NCI-H1694 treated with DMSO at 0.1 percent for 48 hours (cell line): ENCODE results near the gene TMEM41B.
"Not testable (repeated sequence)": the region's sequence is repeated elsewhere in the genome, so short reads cannot be mapped to it uniquely, and the experiment has no call there.

Source experiments
- DNase-seq: peaks from one replicate; lab custom pipeline; 2025; lab: John Stamatoyannopoulos, UW

Gene TMEM41B

GRCh38 chr11:9304178-9304577, 10.2 kb downstream of the TMEM41B start:
- DNase-seq, result no peak

- DNase-seq, result no peak
Observed at GRCh38 chr11:9302448-9302847, 11.9 kb downstream of the TMEM41B start.

GRCh38 chr11:9301720-9302119, 12.7 kb downstream of the TMEM41B start:
- no peak for DNase-seq

DNA sequence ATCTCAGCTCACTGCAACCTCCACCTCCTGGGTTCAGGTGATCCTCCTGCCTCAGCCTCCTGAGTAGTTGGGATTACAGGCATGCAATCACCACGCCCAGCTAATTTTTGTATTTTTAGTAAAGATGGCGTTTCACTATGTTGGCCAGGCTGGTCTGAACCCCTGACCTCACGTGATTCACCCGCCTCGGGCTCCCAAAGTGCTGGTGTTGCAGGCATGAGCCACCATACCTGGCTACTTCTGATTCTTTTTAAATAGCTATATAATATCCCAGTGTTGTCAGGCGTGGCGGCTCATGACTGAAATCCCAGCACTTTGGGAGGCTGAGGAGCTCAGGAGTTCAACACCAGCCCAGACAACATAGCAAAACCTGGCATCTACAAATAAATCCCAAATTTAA, 20.7 kb downstream of the TMEM41B start:
- DNase-seq, result no peak

DNA sequence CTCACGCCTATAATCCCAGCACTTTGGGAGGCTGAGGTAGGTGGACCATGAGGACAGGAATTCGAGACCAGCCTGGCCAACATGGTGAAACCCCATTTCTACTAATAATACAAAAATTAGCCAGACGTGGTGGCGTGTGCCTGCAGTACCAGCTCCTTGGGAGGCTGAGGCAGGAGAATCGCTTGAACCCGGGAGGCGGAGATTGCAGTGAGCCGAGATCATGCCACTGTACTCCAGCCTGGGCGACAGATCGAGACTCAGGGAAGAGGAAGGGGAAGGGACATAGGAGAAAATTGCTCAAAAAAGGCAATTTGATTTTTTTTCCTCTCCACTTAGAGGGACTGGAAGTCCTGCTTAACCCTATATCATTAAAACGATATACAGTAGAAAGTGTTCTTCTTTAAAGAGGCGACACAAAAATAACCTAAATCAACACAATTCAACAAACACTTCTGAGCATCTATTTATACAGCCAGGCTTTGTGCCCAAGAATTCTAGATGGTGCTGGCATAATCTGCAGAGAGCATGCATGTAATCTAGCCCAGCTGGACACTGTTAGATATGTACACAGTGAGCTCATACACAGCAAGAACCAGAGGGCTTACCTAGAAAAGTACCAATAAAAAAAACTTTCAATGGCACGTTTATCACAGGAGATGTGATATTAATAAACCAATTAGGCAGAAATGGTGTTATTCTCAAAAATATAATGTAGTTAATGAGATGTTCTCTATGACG, 28.4 kb downstream of the TMEM41B start:
- DNase-seq, result no peak

DNA sequence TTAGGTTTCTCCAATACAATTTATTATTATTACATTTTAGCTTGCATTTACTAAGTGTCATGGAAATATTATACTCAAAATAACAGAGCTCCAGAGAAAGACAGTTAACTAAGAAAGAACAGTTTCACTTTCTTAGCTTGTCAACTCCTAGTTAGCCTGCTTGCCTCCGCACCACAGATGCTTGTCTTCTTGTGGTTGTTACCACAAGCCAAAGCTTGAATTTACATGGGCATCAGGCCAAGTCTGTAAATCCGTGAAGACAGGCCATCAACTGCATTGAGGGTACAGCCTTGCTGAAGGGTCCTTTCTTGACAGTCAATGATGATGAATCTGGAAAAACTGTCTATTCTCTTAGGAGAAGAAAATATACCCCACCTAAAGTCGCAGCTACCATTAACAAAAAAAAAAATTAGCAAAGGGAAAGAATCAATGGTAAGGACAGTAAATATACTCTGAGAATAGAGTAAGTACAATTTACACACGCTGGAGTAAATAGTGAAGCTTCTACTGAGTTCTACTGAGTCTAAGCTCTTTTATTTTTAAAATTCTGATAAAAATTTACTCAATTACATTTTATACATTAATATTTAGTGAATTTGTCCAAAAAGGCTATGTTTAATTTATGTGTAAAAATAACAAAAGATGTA, 33.6 kb downstream of the TMEM41B start:
- no peak for DNase-seq

DNA sequence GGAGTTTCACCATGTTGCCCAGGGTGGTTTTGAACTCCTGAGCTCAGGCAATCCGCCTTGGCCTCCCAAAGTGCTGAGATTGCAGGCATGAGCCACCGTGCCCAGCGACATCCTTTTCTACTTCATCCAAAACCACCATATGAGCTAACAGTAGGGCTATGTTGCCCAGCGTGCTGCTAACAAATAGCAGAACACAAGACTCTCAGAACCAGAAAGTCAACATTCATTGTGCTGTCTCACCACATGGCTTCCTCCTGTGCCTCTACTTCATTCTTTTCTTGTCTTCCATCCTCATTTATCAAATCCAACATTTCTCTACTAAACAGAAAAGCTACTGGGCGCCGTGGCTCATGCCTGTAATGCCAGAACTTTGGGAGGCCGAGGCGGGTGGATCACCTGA, 37.2 kb downstream of the TMEM41B start:
- no peak for DNase-seq

- no peak for DNase-seq
Observed at GRCh38 chr11:9276571-9276970, 37.8 kb downstream of the TMEM41B start.

DNA sequence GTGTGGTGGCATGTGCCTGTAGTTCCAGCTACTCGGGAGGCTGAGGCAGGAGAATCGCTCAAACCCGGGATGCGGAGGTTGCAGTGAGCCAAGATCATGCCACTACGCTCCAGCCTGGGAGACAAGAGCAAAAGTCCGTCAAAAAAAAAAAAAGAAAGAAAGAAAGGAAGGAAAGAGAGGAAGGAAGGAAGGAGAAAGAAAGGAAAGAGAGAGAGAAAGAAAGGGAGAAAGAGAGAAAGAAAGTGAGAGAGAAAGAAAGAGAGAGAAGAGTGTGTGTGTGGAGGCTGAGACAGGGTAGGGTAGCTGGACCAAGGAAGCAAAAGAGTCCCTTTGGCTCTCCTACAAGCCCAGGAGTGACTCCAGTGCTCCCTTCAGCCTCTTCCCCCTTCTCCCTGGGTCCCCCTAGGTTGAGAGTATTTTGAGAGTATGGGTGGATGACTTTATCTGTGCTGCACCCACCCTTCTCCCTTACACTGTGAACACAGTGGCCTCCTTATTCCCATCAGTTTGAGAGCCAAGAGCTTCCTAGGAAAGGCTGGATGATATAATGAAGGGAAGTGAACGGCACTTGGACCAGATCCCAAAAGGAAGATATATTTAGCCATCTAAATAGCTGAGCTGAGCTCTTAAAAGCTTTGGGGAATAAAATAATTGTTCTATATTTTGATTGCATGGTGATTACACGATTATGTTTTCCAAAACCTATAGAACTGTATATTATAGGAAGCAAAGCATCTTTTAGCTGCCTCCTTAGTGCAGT, 39.7 kb downstream of the TMEM41B start:
- DNase-seq, result no peak

GRCh38 chr11:9273376-9274336, 40.7 kb downstream of the TMEM41B start:
- no peak for DNase-seq

DNA sequence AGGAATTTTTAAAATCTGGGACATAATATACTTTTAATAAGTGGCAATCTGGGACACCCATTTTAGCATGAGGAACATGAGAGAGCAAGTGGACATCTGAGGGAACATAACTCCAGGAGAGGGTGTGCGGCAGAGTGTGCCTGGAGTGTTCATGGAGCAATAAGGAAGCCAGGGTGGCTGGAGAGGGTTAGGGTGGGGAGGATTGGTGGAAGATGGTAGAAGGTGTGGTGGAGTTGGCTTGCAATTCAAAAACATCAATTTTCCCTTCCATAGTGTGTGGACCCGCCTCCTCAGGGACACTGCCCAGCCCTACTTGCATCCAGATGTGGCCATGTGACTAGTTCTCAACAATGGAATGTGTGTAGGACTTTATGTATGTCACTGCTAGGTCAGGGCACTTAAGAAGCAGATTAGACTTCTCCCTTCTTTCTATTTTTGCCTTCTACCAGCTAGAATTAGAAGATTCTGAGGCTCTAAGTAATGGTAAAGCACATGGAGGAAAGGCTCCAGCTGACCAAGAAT, 44.8 kb downstream of the TMEM41B start:
- DNase-seq, result no peak

- DNase-seq, result no peak
Observed at GRCh38 chr11:9267680-9268079, 46.7 kb downstream of the TMEM41B start.

- no peak for DNase-seq
Observed at GRCh38 chr11:9266926-9267325, 47.5 kb downstream of the TMEM41B start.

GRCh38 chr11:9266132-9266736, 48.2 kb downstream of the TMEM41B start:
- DNase-seq, result no peak

DNA sequence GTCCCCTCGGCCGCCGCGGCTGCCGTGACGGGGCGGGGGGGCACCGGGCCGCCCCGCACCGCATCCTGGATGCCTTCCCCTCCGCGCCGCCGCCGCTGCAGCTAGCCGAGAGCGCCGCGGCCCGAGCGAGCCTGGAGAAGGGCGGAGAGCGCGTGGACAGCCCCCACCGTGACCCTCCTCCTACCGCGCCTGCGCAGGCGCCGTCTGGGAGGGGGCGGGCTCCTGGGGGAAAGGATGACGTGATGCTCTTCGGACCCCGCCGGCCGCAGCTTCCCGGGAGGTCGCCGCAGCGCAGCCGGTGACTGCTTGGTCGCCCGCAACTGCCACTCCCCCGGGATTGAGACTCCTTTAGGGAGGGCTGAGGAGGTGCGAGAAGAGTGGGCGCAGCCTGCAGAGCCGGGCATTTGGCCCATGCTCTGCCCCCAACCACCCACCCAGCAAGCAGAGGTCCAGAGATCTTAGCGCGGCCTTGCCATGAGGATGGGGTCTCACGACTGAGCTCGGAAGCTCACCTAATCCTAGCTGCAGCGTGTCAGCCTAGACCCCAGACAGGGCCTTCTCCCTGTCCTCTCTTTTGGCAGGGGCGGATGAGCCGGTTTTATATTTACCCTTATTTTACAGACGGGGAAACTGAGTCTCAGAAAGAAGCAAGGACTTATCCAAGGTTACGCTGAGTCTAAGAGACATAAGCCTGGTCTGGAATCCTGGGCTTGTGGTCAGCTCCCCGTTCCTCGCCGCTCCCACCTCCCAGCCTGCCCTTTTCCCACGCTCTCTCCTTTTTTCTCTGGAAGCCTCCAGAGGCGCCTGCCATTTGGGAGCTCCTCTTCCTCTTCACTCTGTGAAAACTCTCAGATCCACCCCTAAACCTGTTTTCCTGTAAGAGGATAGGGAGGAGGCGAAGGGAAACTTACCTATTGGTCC, 48.9 kb downstream of the TMEM41B start, which contains the start of gene DENND5A:
Gene DENND5A (minus strand): TSS at position 140 of the 921 bp plus-strand sequence. CDS start 281 bp downstream, outside the sequence.
- DNase-seq, result peak; percentile 25

DNA sequence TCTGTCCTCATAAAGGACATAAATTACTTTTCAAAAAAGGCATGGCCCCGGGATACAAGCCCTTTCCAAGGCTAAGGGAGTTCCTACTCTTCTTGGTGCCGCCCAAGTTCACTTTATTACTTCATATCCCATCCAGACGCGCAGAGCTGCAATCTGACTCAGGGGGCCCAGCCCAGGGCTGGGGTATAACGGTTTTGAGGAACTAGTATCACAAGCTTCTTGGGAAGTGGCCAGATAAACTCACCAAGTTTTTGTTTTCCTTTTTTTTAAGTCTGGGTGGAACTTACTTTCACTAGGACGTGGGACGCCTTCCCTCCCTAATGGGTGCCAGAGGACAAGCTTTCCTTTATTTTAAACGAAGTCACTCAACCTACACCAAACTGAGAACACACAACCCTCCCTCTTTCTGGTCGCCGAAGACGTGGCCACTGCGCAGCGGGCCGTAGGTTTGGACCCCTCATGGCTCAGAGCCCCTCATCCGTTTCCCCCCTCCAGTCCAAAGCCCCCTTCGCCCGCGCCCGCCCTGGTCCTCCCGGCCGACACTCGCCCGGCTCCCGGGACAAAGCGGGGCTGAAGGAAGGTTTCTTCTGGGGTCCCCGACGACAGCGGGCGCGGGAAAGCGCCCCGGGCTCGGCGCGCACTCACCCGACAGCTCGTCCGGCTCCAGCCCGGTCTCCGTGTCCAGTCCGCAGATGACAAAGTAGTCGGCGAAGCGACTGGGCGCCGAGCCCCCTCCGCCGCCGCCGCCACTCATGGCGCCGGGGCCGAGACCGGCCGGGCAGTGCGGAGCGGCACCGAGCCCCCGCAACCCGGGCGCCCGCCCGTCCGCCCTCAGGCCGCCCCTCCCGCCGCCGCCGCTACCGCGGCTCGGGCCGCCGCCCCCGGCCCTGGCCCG, 49.8 kb downstream of the TMEM41B start:
- peak; percentile 6 for DNase-seq

DNA sequence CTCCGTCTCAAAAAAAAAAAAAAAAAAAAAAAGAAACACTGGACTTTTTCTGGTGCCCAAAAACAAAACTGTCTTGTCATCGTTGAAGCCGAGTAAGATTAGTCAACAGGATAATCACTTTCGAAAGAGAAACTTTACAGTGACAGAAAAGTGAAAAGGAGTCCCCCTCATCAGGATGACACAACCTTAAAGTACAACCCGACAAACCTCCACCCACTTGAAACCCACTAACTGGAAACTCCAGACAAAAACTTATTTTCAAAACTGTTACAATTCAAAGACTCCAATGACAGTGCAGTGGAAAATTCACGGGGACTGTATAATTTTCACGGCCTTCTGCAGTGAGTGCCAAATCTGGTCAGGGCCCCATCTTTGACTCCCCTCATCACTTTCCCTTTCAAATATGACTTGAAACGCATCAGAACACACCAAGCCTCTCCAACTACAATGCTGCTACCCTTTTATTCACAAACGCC, 50.5 kb downstream of the TMEM41B start:
- no peak for DNase-seq

DNA sequence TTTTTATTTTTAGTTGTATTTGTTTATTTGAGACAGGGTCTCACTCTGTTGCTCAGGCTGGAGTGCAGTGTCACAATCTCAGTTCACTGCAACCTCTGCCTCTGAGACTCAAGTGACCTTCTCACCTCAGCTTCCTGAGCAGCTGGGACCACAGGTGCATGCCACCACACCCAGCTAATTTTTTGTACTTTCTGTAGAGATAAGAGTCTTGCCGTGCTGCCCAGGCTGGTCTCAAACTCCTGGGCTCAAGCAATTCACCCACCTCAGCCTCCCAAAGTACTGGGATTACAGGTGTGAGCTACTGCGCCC, 53.6 kb downstream of the TMEM41B start:
- not testable (repeated sequence) for DNase-seq
